ENCODE measurements around the gene NCBP3. TPM values are rescaled to one million over a fixed set of nuclear protein-coding genes. Genes with fewer than 3 reads are reported as not detected.

Gene NCBP3
- total RNA-seq, 4 donors from 2014 or later: 9.5 to 15.2 (median 14.5) TPM

DNA sequence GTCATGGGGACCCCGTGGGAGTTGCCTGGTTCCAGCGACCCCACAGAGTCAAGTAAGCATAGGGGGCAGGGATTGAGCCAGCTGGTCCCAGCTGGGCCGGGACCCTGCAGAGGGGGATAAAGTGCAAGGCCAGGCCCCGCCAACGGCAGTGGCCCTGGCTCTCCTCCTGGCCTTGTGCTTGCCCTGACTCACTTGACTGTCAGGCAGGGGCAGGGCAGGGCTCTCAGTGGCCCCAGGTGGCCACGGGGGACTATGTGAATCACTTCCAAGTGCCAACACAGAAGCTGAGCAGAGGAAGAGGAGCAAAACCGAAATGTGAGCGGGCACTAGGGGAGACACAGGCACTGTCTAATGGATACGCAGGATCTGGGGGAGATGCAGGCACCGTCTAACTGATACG is 21.6 kb upstream of the NCBP3 start:
- Histone ChIP-seq H3K9me3 (no peaks in the 10 kb centered on the region), H3K27ac (no peak overlapping the region), H3K27me3 (no peaks in the 10 kb centered on the region), H3K36me3 (no peaks in the 10 kb centered on the region), H3K4me1 (no peaks in the 10 kb centered on the region), H3K4me3 (no peak overlapping the region)
- TF ChIP-seq POLR2A (IDR thresholded peaks at IDR 0.05): no peak
- TF ChIP-seq, protein P1, sequence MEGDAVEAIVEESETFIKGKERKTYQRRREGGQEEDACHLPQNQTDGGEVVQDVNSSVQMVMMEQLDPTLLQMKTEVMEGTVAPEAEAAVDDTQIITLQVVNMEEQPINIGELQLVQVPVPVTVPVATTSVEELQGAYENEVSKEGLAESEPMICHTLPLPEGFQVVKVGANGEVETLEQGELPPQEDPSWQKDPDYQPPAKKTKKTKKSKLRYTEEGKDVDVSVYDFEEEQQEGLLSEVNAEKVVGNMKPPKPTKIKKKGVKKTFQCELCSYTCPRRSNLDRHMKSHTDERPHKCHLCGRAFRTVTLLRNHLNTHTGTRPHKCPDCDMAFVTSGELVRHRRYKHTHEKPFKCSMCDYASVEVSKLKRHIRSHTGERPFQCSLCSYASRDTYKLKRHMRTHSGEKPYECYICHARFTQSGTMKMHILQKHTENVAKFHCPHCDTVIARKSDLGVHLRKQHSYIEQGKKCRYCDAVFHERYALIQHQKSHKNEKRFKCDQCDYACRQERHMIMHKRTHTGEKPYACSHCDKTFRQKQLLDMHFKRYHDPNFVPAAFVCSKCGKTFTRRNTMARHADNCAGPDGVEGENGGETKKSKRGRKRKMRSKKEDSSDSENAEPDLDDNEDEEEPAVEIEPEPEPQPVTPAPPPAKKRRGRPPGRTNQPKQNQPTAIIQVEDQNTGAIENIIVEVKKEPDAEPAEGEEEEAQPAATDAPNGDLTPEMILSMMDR (IDR thresholded peaks at IDR 0.05 in 4 of 5, conservative IDR thresholded peaks at IDR 0.05 in 1 of 5): no peak
- DNase-seq (no peak), ATAC-seq (no peak)
- intact Hi-C loops (cut with DNase I; ENCODE audit: low total_unique reads): no loop called here
- in situ Hi-C loops (cut with MboI; ENCODE audit: low sequenced_read_pairs in 4 of 4): loop anchor here in 1 of 4 donors (10.0 kb wide), 1 partner anchor 47 kb away; the partner anchor contains the start of gene P2RX1

DNA sequence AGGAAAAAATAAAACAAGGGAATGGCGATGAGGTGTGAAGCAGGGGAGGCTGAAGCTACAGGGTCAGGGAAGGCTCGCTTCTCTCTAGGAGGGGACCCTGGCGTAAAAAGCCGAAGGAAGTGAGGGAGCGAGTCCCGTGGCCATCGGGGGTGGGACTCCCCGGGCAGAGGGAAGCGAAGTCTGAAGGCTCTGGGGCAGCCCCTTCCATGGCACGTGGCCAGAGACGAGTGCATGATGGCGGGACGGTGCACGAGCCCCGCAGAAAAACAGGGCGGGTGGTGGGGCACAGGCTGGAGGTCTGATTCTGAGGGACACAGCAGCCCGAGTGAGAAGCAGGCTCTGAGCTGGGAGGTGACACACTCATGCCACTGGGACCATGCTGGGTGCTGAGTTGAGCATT is 21.1 kb upstream of the NCBP3 start:
- Histone ChIP-seq H3K4me1 (no peaks in the 10 kb centered on the region), H3K9me3 (no peaks in the 10 kb centered on the region), H3K4me3 (no peak overlapping the region), H3K27me3 (no peaks in the 10 kb centered on the region), H3K27ac (no peak overlapping the region), H3K36me3 (no peaks in the 10 kb centered on the region)
- TF ChIP-seq, protein P1 (IDR thresholded peaks at IDR 0.05 in 4 of 5, conservative IDR thresholded peaks at IDR 0.05 in 1 of 5): no peak
- no peak for TF ChIP-seq POLR2A (IDR thresholded peaks at IDR 0.05)
- DNase-seq (no peak), ATAC-seq (no peak)
- intact Hi-C loops (cut with DNase I; ENCODE audit: low total_unique reads): no loop called here
- in situ Hi-C loops (cut with MboI; ENCODE audit: low sequenced_read_pairs in 4 of 4): loop anchor here in 1 of 4 donors (10.0 kb wide), 1 partner anchor 48 kb away; the partner anchor contains the start of gene P2RX1

DNA sequence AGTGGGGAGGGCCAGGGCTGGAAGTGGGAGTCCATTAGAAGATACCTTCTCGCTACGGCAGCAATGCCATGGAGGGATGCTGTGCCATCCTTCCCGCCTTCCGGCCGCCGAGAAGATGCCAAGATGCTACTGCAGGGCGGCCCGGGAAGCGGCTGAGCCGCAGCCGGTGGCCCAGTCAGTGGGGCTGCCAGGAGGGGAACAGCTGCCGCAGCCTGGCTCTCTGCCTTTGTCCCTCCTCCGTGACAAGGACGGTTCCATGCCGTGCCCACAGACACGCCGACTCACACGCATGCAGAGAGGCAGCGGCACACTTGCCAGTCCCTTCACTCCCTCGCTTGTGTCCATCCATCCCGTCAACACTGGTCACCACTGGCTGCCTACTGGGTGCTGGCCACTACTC is 20.2 kb upstream of the NCBP3 start:
- ATAC-seq: no peak
- Histone ChIP-seq H3K4me3 (no peak overlapping the region), H3K27me3 (no peaks in the 10 kb centered on the region), H3K36me3 (no peaks in the 10 kb centered on the region), H3K4me1 (no peaks in the 10 kb centered on the region), H3K27ac (no peak overlapping the region), H3K9me3 (no peaks in the 10 kb centered on the region)
- intact Hi-C loops (cut with DNase I; ENCODE audit: low total_unique reads): no loop called here
- DNase-seq: no peak
- no peak for TF ChIP-seq POLR2A (IDR thresholded peaks at IDR 0.05)
- TF ChIP-seq, protein P1 (IDR thresholded peaks at IDR 0.05 in 4 of 5, conservative IDR thresholded peaks at IDR 0.05 in 1 of 5): no peak
- in situ Hi-C loops (cut with MboI; ENCODE audit: low sequenced_read_pairs in 4 of 4): loop anchor here in 1 of 4 donors (10.0 kb wide), 1 partner anchor 49 kb away; the partner anchor contains the start of gene P2RX1

DNA sequence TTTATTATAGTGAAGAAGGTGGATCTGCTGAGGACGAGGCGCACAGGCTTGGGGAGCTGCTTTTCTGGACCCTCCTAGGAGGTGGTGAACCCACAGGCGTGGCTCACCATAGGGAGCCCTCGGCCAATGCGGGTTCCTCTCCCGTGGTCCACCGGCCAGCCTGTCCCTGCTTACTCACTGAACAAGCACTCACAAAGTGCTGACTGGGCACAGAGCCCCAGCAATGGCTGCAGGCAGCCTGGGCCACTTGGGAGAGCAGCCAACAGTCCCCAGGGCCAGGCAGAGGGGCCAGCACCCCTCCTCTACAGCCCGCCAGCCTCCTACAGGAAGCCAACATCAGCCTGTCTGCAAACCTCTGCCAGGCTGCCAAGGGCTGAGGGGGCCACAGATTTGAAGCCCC is 19.1 kb upstream of the NCBP3 start:
- ATAC-seq (no peak), DNase-seq (no peak)
- Histone ChIP-seq H3K36me3 (no peaks in the 10 kb centered on the region), H3K27ac (no peak overlapping the region), H3K4me3 (no peak overlapping the region), H3K4me1 (no peaks in the 10 kb centered on the region), H3K27me3 (no peaks in the 10 kb centered on the region), H3K9me3 (no peaks in the 10 kb centered on the region)
- intact Hi-C loops (cut with DNase I; ENCODE audit: low total_unique reads) (no loop called here), in situ Hi-C loops (cut with MboI; ENCODE audit: low sequenced_read_pairs in 4 of 4) (loop anchor here in 1 of 4 donors (10.0 kb wide), 1 partner anchor 50 kb away; the partner anchor contains the start of gene P2RX1)
- TF ChIP-seq POLR2A (IDR thresholded peaks at IDR 0.05): no peak
- TF ChIP-seq, protein P1 (IDR thresholded peaks at IDR 0.05 in 4 of 5, conservative IDR thresholded peaks at IDR 0.05 in 1 of 5): no peak

DNA sequence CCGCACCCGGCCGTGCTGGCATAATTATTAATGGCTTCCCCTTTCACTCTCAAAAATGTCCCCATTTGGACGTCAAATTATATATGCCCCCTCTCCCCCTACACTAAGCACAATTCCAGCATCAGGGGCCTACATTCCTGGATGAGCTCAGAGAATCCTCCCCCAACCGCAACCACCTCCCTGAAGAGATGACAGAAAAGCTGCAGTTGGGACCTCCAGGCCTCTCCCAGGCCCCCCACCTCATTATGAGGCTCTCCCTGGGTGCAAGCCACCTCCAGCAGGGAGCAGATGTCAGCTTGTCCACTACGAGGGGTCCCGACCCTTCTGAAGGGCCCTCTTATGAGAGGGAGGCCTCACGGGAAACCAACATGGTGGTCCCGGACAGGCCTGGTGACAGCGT is 18.5 kb upstream of the NCBP3 start:
- intact Hi-C loops (cut with DNase I; ENCODE audit: low total_unique reads): no loop called here
- Histone ChIP-seq H3K4me1 (no peaks in the 10 kb centered on the region), H3K27me3 (no peaks in the 10 kb centered on the region), H3K9me3 (no peaks in the 10 kb centered on the region), H3K36me3 (no peaks in the 10 kb centered on the region), H3K4me3 (no peak overlapping the region), H3K27ac (no peak overlapping the region)
- in situ Hi-C loops (cut with MboI; ENCODE audit: low sequenced_read_pairs in 4 of 4): loop anchor here in 1 of 4 donors (10.0 kb wide), 1 partner anchor 50 kb away; the partner anchor contains the start of gene P2RX1
- no peak for ATAC-seq
- DNase-seq: no peak
- TF ChIP-seq POLR2A (IDR thresholded peaks at IDR 0.05): no peak
- TF ChIP-seq, protein P1 (IDR thresholded peaks at IDR 0.05 in 4 of 5, conservative IDR thresholded peaks at IDR 0.05 in 1 of 5): no peak

All from gastrocnemius medialis (tissue), 4 donors.